HL-60 (cell line): ENCODE data around the gene DSCAML1.

ENCODE experiments used
- DNase-seq, 2 experiments: peaks; one replicate each; pipeline ENCODE4 v3.0.0-alpha.2; 2010 to 2020; ENCODE audit warnings: low read depth in 1 of 2, low spot score in 1 of 2
- H3K27ac ChIP-seq: fragments of 250-450 bp; sonication (Bioruptor Pico); replicated peaks from 2 replicates; pipeline ENCODE4 v1.5.1; 2020; ENCODE audit warnings: mild to moderate bottlenecking, moderate library complexity
- H3K27me3 ChIP-seq: fragments of 250-450 bp; sonication (Bioruptor Pico); 2 replicates; pipeline ENCODE4 v1.5.1; 2021; ENCODE audit warnings: mild to moderate bottlenecking, moderate library complexity; ENCODE audit not compliant: insufficient read depth, poor library complexity, severe bottlenecking
- H3K4me3 ChIP-seq: replicated peaks from 2 replicates; pipeline ENCODE4 v1.5.1; 2011; ENCODE audit warnings: mild to moderate bottlenecking, control low read depth, low read length; ENCODE audit not compliant: insufficient read depth
- CTCF ChIP-seq: IDR thresholded peaks from one replicate; pipeline ENCODE4 v1.5.1; 2011; ENCODE audit warnings: low read length, control low read depth, inconsistent platforms; ENCODE audit not compliant: insufficient read depth
- GABPA ChIP-seq: IDR thresholded peaks from 2 replicates; pipeline ENCODE4 v1.6.1; 2012; ENCODE audit warnings: low read depth
- POLR2AphosphoS5 ChIP-seq: IDR thresholded peaks from 2 replicates; pipeline ENCODE4 v1.6.1; 2012; ENCODE audit warnings: low read depth
- SPI1 ChIP-seq: IDR thresholded peaks from 2 replicates; pipeline ENCODE4 v1.6.1; 2012; ENCODE audit warnings: low read depth, mild to moderate bottlenecking, borderline replicate concordance
- TF ChIP-seq, protein P1 (sequence below): IDR thresholded peaks from 2 replicates; pipeline ENCODE4 v1.6.1; 2012; ENCODE audit warnings: low read depth; ENCODE audit not compliant: insufficient replicate concordance

The DSCAML1 gene

DNA sequence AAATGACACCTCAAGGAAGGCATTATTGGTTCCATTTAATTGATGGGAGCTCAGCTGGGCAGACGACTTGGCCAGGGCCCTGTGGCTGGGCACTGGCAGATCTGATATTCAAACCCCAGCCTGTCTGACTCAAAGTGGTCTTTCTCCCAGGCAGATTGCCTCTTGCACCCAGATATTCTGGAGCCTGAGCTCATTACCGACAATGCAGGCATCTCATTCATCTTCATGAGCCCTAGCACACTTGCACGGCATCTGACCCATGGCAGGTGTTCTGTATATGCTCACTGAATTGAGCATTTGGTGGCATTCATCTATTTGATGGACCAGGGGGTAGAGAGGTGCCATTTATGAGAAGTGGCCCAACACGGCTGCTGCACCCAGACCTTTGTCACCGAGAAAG lies 193.1 kb downstream of the DSCAML1 start:
- H3K27me3 ChIP-seq, result no peaks in the 10 kb centered on the region
- DNase-seq, result no peak
- TF ChIP-seq GABPA, result no peak
- TF ChIP-seq, protein P1, sequence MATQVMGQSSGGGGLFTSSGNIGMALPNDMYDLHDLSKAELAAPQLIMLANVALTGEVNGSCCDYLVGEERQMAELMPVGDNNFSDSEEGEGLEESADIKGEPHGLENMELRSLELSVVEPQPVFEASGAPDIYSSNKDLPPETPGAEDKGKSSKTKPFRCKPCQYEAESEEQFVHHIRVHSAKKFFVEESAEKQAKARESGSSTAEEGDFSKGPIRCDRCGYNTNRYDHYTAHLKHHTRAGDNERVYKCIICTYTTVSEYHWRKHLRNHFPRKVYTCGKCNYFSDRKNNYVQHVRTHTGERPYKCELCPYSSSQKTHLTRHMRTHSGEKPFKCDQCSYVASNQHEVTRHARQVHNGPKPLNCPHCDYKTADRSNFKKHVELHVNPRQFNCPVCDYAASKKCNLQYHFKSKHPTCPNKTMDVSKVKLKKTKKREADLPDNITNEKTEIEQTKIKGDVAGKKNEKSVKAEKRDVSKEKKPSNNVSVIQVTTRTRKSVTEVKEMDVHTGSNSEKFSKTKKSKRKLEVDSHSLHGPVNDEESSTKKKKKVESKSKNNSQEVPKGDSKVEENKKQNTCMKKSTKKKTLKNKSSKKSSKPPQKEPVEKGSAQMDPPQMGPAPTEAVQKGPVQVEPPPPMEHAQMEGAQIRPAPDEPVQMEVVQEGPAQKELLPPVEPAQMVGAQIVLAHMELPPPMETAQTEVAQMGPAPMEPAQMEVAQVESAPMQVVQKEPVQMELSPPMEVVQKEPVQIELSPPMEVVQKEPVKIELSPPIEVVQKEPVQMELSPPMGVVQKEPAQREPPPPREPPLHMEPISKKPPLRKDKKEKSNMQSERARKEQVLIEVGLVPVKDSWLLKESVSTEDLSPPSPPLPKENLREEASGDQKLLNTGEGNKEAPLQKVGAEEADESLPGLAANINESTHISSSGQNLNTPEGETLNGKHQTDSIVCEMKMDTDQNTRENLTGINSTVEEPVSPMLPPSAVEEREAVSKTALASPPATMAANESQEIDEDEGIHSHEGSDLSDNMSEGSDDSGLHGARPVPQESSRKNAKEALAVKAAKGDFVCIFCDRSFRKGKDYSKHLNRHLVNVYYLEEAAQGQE, result no peak
- no peak for TF ChIP-seq POLR2AphosphoS5

GRCh38 chr11:117601006-117601708 lies 195.9 kb downstream of the DSCAML1 start:
- Histone ChIP-seq H3K4me3 (no peak overlapping the region), H3K27ac (no peak overlapping the region), H3K27me3 (peaks cover 3% of the 10 kb centered on the region)
- no peak for TF ChIP-seq GABPA
- TF ChIP-seq CTCF, result no peak
- TF ChIP-seq SPI1, result no peak
- TF ChIP-seq, protein P1, result no peak
- TF ChIP-seq POLR2AphosphoS5, result no peak
- DNase-seq, result no peak

More for the DNA sequence above, 193.1 kb downstream of the DSCAML1 start:
- Histone ChIP-seq H3K4me3 (no peak overlapping the region), H3K27ac (no peak overlapping the region)

- no peak overlapping the region for H3K27ac ChIP-seq
- H3K27me3 ChIP-seq, result peaks cover 3% of the 10 kb centered on the region
- TF ChIP-seq GABPA (no peak), SPI1 (no peak), POLR2AphosphoS5 (no peak), CTCF (no peak)
- TF ChIP-seq, protein P1, result no peak
- no peak for DNase-seq
- H3K4me3 ChIP-seq, result no peak overlapping the region
Observed at GRCh38 chr11:117600234-117600783, 196.7 kb downstream of the DSCAML1 start.
